ENCODE results near the gene DAB1.
A peak's percentile ranks its signal among the peaks of the same experiment; 100 is the strongest.
"Not testable (repeated sequence)": the region's sequence is repeated elsewhere in the genome, so short reads cannot be mapped to it uniquely, and the experiment has no call there.

The DAB1 gene

DNA sequence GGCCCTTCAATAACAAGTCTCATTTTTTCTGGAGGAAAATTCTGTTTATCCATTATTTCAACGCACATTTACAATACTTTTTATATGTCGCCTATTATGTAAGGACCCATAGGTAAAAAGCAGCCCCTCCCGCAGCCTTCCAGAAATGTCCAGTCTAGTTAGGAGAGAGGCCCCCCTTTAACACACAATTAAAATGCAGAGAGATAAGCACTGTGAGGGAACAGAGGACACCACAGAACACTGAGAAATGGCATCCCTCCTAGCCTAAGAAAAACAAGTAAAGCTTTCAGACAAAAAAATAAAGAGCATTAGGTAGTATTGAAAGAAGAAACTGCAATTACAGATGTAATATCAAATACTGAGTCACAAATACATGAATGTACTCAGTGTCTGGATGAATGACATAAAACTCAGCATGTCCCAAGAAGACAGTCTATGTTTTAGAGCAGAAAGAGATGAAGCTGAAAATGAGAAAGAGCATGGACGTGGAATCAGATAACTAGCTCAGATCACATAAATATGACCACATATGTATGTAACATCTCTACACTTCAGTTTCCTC, 62.9 kb downstream of the DAB1 start:
- DNase-seq: no peak

DNA sequence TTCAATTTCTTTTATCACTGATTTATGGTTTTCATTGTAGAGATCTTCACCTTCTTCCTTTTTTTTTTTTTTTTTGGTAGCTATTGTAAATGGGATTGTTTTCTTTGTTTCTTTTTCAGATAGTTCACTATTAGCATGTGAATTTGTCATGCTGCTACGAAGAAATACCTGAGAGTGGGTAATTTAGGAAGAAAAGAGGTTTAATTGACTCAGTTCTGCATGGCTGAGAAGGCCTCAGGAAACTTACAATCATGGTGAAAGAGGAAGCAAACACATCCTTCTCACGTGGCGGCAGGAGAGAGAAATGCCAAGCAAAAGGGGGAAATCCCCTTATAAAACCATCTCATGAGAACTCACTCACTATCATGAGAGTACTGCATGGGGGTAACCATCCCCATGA, 66.4 kb downstream of the DAB1 start:
- no peak for DNase-seq

DNA sequence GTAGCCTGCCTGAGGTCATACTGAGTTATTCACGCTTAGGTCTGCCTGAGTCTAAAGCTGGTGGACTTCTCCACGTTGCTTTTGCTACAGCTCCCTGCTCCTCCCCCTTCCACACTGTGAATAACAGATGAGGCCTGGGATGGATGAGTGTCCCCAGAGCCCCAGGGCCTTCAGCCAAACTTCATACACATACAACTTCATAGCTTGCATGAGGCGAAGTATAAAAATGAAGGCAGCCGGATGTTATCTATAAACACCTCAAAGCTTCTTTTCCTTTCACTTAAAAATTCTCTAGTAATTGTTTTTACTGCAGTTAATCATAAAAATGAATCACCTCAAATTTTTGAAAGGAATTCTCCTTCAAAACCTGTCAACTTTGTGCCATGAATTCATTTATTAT, 70.2 kb downstream of the DAB1 start:
- DNase-seq: no peak

DNA sequence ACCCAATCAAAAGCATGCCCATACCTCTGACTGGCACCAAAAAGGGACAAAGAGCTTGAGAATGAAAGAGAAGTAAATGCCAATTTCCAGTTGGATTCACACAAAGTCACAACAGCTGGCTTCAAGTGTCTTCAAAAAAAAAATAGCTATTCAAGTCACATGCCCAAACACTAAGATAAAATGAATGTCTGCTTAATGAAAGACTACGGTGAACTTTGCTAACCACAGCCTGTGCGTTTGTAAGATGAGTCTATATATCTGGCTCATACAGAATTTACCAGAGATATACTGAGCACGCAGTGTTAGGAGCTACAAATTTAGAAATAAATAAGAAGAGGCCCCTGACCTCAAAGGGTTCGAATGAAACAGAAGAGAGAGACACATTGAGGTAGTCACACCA, 73.2 kb downstream of the DAB1 start:
- no peak for DNase-seq

DNA sequence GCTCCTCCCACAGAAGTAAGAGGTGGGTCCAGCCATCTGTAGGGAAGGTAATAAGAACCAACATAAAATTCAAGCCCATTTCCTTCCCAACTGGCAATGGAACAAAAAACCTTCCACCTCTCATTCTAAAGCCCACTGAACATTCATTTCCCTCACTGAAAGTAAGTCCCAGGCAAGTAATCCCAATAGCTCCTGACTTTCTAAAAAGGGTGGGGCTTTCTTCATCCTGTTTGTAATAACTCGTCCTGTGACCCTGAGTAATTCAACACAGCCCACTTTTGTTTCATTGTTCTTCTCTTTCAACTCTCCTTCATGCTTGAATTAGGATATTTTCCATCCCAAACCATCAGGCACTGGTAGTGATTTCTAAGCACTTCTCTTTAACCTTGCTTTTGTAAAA, 74.9 kb downstream of the DAB1 start:
- DNase-seq: no peak

DNA sequence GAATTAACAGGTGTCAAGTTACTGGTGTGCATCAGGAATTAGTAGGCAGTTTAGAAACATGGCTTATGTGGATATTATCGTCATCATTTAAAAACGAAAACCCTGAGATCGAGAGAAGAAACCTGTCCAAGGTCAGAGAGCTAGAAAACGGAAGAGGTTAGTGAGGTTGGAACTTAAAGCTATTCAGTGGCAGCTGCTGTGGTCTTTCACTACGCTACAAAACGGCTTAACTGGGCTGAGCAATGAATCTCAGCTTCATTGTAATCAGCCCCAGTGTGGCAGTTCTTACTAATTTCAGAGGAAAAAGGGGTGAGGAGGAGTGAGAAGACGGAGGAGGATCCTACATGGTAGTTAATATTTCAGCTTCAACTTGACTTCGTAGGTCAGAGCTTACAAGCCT, 77.9 kb downstream of the DAB1 start:
- no peak for DNase-seq

DNA sequence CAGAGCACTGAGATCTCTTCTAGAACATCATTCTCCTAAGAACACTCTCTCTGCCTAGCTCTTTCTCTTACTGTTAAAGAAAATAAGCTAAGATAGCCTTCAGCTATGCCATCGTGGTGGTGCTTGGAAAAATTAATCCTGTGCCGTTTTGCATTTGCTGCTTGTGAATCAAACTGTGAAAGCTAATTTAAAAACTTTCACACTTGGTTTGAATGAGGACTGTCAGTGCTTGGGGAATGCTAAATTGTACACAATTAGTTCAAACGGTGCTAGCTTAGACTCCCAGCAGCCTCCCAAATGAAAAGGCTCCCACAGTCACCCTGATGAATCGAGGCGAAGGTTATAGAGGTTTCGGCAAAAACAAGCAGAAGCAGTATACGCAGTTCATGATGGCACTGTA, 79.6 kb downstream of the DAB1 start:
- DNase-seq: no peak

DNA sequence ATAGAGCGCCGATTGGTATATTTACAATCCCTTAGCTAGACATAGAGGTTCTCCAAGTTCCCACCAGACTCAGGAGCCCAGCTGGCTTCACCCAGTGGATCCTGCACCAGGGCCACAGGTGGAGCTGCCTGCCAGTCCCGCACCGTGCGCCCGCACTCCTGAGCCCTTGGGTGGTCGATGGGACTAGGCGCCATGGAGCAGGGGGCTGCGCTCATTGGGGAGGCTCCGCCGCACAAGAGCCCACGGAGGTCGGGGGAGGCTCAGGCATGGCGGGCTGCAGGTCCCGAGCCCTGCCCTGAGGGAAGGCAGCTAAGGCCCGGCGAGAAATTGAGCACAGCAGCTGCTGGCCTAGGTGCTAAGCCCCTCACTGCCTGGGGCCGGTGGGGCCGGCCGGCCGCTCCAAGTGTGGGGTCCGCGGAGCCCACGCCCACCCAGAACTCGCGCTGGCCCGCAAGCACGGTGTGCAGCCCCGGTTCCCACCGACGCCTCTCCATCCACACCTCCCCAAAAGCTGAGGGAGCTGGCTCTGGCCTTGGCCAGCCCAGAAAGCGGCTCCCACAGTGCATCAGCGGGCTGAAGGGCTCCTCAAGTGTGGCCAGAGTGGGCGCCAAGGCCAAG, 80.5 kb downstream of the DAB1 start:
- DNase-seq: not testable (repeated sequence)

DNA sequence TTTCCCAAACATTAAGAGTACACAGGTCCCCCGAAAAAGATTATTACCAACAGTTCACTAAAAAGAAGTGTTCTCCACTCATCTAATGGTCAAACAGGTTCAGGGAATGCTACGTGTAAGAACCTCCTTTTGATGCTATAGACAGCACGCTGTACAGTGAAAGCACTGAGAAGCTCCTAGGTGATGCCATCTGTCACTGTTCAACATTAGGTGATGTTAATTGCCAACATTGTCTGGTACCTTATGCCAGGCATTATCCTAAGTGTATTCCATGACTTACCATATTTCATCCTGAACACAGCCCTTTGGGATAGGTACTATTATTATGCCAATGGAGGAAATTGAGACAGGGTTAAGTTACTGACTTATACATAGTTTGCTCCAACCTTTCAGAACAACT, 82.1 kb downstream of the DAB1 start:
- peak in 1 of 14 donors; percentile 88 for DNase-seq

DNA sequence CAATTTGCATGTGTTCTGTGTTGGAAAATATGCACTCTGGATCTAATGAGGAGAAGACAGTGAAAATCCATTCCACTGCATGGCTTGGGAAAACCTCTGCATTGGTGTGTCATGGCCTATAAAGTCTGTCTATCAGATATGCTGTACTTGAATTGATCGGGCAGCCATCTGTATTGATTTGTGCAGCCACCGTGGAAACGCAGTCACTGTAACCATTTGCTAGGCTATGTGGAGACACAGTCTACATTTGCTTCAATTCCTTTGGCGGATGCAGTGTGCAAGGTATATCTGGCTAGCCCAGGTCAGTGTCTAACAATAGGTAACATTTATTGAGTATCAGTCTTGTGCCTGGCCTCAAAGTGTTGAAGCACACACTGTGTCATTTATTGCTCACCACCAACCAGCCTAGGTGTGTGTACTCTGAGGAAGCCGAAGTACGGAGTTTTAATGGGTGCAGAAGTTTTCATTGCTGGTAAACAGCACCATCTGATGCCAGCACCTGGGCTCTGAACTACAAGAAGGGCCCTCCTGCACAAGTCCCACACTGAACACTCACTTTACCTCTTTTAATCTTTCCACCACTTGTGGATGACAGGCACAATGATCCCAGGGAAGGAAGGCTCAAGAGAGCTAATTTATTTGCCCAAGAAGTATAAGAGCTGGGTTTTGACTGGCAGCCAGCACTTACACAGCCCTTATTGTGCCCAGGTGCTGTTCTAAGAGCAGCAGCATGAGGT, 83.4 kb downstream of the DAB1 start:
- DNase-seq: no peak

DNA sequence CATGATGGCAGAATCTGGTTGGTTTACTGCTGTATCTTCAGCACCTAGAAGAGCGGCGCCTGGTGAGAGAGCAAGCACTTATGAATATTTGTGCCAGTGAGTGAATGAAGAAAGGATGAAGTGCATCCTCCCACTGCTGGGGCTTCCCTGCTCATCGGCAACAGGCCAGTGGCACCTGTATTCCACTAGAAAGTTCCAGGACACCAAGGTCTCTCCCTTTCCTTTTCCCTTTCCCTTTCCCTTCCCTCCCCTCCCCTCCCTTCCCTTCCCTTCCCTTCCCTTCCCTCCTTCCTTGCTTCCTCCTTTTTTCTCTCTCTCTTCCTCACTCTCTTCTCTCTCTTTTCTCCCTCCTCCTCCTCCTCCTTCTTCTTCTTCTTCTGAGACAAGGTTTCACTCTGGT, 86.2 kb downstream of the DAB1 start:
- DNase-seq: no peak

DNA sequence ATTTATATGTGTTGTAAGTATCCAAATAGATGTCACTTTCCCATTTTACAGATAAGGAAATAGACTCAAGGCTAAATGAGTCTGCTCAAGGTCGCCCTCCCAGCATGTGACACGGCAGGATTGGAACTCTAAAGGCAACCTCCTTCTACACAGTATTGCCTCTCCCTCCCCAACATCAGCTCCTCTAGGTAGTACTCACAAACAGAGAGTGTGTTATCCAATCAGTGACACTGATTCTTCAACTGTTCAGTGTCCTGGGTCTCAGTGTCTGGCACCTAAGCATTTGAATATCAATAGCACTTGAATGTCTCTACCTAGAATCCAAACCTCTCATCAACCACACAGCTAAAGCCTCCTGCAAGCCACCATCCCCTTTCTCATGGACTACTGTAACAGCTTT, 87.1 kb downstream of the DAB1 start:
- no peak for DNase-seq

DNA sequence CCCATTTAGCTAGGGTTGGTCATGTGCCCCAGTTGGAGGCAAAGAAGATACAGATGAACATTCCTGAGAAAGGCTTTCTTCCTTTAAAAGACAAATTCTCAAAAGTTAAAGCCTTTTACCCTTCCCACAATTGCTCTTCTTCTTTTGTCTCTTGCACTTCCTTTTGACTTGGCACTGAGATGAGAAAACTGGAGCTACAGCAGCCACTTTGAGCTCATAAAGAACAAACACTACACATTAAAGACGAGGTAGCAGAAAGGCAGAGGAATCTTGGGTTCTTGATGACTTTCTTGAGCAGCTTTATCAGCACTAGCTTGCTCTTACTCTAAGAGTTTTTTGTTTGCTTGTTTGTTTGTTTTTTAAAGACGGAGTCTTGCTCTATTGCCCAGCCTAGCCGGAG, 92.2 kb downstream of the DAB1 start:
- no peak for DNase-seq

DNA sequence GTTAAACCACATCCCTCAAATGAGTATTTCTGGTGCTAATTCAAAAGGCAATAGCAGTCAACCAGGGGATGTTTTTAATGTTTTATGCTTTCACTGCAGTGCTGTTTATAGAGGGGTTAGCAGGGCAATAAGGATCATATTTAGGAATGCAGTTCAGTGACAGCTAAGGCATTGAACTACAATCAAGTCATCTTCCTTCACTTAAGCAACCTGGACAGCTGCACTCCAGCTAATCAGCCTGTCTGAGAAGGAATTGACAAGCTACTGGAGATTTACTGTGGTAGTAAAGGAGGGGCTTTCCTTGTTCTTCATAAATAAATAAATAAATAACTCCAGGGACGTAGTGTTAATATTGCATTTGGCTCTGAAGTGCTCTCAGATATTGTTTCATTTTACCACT, 93.9 kb downstream of the DAB1 start:
- no peak for DNase-seq

DNA sequence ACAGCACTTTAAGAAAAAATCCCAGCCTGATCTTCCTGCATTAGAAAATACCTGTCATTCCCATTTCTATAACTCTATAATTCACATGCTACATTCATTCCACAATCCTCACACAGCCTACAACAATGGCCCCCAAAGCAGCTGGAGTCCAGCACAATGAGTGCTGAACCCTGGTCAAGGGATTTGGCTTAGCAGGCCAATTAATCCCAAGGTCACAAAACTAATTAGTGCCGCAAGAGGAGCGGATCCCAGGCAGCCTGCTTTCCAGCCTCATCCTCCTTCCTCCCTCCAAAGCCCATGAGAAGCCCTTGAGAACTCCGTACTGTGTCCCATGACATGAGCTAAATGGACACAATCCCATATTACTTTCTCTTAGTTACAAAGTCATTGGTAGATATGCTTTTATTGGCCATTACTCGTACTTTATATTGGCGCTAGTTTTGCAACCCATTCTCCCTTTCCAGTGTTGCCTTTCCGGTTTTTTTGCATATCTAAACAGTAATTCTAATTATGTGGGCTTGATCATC, 94.8 kb downstream of the DAB1 start:
- no peak for DNase-seq

DNA sequence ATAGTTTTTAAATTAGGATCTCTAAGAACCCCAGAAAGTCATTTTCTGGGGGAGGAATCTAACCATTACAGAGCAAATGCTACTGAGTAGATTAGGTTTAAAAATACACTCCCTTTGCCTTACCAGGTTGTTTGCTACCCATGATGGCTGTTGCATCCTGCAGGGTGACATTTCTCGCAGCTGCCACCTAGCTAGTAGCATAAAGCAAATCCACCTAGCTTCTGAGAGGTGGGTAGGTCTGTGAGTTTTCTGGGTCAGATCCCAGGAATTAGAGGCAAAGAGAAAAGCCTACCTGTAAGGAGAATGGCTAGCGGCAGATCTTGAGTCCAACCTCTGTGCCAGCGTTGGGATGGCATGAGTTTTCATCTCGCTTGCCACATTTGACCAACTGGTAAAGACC, 95.9 kb downstream of the DAB1 start:
- DNase-seq: peak in 1 of 14 donors; percentile 88

DNA sequence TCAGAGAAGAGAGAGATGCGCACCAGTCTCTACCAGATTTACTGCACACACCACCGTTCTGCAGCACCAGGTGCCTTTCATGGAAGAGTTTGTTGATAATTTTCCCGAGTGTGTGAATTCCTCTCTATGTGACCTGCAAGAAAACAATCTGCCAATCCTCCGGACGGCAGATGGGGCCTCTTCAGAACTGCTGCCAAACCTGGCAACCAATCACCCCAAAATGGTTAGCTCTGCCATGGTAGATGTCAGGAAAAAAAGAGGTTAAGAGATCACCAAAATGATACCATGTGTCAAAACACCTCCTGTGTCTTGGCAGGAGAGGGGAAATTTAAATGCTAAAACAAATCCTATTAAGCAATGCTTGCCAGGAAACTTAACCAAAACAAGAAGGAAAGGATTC, 96.5 kb downstream of the DAB1 start:
- DNase-seq: peak in 2 of 14 donors; percentile 3 to 98

DNA sequence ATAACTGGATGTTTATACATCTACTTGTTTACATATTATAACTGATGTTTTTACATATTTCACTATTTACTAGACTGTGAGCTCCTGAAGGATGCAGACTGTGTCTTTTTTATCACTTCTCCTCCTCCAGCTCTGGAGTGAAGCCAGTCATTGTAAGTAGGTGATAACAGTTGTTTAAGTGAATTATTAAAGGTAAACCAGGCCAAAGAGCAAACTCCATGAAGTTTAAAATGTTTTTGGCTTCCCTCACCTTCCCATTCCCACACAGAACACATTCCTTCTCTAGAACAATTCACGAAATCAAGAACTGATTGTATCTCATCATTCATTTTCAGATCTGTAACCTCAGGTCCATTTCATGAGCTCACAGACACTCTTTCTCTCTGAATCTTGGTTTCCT, 98.3 kb downstream of the DAB1 start:
- no peak for DNase-seq

DNA sequence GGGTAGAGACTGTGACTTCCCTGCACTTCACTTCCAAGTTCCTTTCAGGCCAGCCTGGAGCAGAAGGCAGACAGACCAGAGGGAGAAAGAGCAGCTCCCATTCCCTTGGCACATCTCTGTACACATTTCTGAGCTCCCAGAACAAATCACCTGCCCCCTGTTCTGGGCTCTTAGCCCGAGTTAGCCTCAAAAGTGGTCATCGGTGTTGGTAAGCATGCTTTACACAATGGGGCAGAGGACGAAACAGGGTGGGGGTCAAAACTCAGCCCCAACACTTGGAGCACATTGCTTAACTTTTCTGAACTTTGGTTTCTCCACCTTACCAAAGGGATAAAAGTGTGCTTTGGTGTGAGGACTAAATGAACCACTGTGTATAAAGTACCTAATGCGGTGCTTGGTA, 98.7 kb downstream of the DAB1 start:
- peak in 5 of 14 donors; percentile 2 to 50 (median 16) for DNase-seq

DNA sequence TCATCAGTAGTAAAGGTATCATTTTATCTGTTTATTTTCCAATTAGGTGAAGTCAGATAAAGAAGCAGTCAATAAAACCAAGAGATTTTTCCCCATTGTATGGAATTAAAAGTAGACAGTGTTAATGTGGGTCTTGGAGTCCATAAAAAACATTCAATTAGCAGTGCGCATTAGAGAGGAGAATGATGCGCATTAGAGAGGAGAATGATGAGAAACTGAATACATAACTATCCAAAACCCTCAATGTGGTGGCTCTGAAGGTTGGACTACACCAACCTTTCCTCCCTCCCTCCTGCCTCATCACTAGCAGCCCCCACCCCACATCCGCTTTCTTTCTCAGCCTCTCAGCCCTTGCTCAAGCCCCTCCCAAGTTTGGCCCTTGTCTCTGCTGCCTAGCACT, 99.5 kb downstream of the DAB1 start:
- DNase-seq: no peak

DNA sequence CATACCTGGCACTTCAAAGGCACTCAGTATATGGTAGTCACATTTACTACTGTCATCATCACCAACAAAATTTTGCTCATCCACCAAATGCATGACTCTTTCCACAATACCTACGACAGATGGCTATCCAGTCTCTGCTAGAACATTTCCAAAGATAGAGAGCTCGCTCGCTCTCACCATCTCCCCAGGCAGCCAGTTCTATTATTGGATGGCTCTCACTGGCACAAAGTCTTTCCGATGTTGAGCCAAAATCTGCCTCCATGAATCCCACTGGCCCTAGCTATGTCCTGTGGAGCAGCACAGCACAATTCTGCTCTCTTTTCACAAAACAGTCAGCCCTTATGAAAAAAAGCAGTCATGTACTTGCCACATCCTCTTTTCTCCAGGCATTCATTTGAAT, 102.1 kb downstream of the DAB1 start:
- DNase-seq: peak in 3 of 14 donors; percentile 27 to 99 (median 37)

DNA sequence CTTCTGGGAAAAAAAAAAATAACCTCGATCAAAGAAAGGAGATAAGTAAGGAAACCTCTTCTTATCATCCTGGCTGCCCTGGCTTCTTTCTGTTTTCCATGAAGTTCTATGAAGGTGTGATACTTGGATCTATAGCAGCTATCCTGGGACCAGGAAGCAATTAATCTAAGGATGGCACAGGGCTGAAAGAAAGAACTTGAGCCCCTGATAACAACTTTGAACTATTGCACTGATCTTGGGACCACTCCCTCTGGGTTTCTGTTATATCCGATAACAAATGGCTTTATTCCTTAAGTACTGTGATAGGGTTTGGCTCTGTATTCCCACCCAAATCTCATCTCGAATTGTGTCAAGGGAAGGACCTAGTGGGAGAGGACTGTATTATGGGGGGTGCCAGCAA, 104.1 kb downstream of the DAB1 start:
- no peak for DNase-seq

DNA sequence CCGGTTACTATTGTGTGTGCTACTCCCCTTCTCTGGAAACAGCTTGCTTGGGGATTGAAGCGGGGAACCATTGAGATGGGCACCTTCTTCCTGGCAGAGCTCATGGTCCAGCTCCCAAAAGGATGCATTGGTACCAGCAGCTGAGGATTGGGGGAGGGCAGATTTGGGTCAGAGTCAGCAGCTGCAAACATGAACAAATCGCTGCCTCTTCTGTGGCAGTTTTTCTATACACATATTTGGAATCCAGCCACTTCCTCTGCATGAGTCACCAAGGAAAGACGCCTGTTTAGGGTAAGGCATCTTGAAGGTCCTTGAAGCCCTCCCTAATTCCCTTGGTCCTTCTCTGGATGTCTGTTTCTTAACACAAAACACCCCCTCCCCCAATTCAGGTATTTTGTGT, 104.7 kb downstream of the DAB1 start:
- DNase-seq: peak in 1 of 14 donors; percentile 32

DNA sequence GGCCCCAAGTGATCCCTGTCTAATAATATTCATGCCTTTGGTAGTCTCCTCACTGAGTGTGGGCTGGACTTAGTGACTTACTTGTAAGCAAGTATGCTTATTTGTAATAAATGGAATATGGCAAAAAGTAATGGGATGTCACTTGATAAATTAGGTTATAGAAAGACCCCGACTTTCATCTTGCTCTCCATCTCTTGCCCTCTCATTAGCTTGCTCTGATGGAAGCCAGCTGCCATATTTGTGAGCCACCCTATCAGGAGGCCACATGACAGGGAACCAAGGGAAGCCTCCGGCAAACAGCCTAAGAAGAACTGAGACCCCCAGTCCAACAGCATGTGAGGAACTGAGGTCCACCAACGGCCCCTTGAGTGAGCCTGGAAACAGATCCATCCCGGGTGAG, 107.0 kb downstream of the DAB1 start:
- no peak for DNase-seq
